C4-2B (cell line): ENCODE results near the gene TTC23.

ENCODE experiments used
- ZFX ChIP-seq: fragments of 450-650 bp; IDR thresholded peaks from 2 replicates; pipeline ENCODE4 v1.6.1; 2017
- TF ChIP-seq, protein P1 (sequence below): fragments of 450-650 bp; conservative IDR thresholded peaks from 2 replicates; pipeline ENCODE4 v1.5.1; 2017; ENCODE audit warnings: mild to moderate bottlenecking

DNA sequence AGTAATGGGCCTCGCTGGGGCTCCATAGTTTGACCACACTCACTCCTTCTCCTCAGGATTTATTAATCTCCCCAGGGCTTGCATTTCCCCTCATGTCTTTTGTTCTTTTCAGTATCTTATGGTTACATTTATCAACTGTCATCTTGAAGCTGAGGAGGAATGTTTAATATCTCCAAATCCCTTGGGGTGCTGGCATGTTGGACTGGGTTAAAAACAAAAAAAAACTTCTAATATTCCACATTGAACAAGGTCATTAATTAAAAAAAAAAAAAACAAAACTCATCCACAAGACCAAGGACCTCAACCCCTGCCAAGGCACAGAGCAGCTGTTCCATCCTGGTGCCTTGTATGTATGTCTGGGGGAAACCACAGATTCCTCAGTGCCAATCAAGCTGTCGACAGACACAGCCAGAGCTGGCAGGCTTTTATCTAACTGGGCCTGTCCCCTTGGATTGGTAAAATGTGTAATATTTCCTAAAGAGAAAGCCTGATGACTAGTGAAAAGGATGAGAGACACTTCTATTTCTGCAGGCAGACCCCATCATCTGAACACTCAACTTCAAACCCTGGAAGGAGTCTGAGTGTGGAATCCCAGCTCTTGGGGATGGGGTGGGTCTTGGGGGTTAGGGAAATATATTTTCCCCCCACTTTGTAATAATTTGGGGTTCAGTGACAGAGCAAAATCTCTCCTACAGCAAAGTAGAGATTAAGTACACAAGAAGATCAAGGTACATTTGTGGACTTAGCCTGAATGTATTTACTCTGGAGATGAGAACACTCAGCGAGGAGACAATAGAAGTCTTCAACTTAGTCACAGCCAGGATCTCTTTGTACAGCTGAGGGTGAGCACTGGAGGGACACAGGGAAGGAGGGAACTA is 69.1 kb downstream of the TTC23 start:
- TF ChIP-seq, protein P1, sequence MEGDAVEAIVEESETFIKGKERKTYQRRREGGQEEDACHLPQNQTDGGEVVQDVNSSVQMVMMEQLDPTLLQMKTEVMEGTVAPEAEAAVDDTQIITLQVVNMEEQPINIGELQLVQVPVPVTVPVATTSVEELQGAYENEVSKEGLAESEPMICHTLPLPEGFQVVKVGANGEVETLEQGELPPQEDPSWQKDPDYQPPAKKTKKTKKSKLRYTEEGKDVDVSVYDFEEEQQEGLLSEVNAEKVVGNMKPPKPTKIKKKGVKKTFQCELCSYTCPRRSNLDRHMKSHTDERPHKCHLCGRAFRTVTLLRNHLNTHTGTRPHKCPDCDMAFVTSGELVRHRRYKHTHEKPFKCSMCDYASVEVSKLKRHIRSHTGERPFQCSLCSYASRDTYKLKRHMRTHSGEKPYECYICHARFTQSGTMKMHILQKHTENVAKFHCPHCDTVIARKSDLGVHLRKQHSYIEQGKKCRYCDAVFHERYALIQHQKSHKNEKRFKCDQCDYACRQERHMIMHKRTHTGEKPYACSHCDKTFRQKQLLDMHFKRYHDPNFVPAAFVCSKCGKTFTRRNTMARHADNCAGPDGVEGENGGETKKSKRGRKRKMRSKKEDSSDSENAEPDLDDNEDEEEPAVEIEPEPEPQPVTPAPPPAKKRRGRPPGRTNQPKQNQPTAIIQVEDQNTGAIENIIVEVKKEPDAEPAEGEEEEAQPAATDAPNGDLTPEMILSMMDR: no peak
- no peak for TF ChIP-seq ZFX
